GM10847 (cell line): ENCODE data around the gene NME3.

Experiments
- POLR2A ChIP-seq: IDR thresholded peaks from 2 replicates; pipeline ENCODE4 v1.6.1; 2011; ENCODE audit not compliant: insufficient read length; ENCODE audit errors: extremely low read depth

Gene NME3

DNA sequence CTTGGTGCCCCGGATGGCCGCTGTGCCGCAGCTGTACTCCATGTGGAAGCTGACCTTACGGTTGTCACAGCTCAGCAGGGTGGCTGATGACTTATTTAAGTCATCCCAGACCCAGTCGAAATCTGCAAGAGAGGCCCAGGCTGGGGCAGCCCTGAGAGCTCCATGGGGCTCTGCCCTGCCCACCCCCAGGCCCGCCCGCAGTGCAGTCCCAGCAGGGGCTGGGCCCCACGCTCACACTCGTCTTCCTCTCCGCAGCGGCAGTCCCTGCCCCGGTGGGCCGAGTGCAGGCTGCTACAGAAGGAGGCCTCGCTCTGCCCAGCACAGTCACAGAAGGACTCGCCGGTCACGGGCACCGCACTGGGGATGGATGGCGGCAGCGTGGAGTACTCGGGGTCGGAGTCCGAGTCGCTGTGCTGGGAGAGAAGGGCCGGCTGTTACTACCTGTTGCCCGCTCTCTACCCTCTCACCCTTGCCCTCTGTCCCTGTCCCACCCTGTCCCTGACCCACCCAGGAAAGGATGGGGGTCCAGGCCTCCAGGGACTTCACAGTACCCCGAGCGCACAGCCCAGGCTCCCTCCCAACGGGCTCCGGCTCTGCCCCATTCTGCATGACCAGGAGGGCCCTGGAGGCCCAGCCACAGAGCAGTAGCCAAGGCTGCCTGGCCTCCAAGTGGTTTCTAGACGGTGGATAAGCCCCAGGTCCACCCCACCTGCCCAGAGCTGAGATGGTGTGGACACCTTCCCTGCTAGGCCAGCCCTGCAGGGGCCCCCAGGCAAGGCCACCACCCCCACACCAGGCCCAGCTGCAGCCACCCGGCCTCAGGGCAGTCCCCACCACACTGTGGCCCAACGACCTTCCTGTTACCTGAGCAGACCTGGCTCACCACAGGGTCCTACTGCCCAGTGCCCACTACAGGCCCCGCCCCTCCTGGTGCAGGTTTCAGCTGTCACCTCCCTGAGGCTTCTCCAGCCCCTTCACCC, 7.1 kb upstream of the NME3 start:
- no peak for TF ChIP-seq POLR2A

DNA sequence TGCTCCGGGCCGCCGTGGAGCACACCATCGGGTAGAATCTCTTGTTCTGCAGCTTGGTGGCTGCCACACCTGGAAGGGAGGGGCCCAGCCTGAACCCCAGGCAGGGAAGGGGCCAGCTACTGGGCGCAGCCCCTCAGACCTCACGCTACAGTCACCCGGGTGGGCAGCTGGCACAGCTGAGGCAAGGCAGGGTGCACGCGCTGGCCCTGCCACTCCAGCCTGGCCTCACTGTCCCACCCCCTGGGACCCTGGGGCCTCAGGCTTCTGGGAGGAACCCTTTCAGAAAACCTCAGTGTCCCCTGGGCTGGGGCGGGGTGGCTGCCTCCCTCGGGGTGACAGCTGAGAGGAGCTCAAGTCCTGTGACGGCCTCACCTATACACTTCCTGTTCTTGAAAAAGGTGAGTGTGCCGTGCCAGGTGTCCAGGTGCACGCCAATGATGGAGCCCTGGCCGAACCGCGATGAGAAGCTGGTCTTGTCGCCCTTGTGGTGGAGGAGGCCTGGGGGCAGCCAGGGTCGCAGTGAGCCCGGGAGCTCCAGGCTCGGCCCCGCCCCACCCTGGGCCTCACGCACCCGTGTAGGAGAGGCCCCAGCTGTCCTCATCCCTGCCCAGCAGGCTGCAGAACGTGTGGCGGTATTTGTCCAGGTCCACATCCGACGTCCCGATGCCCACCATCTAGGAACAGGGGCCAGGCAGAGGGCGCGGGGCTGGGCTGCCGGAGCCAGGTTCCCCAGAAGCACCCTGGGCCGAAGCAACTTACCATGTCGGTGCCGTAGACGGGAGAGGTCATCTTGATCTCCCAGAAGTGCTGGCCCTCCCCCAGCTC, 6.2 kb upstream of the NME3 start:
- no peak for TF ChIP-seq POLR2A

DNA sequence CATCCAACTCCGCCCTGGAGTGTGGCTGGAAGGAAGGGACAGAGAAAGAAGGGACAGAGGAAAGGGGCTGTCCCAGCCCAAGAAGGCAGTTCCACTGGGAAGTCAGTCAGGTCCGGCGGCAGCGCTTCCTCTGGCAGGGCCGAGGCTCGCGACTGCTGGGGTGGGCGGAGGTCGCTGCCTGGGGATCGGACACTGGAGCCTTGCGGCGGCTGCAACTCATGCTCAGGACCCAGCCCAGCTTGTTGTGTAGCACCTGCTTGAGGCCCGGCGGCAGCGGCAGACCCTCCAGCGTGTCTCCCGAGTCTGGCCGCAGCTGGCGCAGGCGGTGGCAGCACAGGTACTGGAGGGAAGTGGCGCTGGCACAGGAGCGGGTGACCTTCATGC, 5.6 kb upstream of the NME3 start:
- TF ChIP-seq POLR2A, result no peak

DNA sequence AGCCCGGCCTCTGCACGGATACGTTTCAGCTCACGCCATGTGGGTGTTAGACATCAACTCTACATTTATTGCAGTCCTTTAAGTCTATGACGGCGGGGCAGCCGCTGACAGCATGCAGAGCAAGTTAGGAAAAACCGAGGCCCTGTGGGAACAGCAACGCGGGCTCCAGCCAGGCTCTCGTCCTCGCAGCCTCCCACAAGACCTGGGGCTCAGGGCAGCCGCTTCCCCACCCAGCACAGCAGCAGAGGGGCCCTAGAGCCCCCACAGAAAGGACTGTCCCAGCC, 5.3 kb upstream of the NME3 start:
- TF ChIP-seq POLR2A, result no peak

DNA sequence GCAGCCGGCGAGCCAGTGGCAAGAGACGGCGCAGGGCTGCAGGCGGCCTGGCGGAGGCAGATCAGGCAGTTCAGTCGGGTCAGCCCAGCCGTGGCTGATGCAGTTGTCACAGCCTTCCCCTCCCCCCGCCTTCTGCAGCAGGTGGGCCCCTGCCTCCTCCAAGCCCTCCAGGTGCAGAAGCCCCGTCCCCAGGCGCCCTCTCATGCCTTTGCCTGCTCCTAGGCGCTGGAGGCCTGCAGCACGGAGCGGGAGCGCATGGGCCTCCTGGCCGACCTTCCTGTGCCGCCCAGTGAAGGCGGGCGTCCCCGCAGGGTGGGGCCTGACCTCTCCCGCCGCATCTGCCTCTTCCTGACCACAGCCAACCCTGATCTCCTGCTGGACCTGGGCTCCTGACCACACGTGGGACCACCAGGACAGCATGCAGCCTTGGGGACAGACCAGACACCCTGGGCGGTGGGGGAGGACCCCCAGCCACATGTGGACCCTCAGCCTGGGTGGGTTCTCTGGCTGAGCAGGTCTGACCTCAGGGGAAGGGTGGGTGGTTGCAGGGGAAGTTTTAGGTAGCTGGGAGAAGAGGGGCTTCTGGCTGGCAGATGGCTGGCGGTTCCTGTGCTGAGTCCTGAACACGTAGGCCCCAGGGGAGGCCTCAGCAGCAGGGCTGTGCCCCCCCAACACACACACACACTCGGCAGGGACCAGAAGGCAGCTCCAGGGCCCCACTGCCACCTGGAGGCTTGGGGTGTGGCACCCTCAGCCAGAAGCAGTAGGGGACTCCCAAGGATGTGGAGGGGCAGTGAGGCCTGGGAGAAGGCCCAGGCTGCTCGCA, 4.7 kb upstream of the NME3 start:
- TF ChIP-seq POLR2A, result no peak

DNA sequence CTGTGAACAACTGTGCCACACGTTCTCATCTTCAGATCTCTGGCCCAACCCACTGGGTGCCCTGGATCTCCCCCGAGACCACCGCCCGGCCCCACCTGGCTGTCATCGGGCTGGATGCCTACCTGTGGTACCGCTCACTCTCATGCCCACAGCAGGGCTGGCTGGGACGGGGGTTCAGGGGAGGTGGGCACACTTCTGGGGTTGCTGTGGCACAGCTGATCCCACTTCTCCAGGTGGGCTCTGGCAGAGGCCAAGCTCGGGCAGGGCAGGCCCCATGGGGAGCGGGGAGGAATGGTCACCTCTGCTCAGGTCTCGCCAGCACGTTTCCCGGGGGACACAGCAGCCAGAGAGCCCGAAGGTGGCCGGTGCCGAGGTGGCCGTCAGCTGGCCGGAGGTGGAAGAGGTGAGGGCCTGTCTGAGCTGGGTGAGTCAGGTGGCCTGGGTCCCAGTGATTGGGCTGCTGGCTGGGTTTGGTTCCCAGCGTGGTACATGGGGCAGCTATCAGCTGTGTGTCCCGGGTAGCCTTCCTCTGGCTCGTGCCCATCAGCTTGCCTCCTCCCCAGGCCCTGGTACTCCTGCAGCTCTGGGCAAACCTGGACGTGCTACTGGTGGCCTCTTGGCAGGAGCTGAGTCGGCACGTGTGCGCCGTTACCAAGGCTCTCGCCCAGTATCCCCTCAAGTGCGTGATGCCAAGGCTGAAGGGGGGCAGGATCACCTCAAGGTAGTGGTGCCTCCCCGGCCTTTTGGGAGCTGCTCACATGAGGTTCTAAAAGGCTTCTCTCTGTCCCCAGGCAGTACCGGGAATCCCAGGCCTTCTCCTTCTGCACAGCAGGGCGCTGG, 3.9 kb upstream of the NME3 start:
- TF ChIP-seq POLR2A, result no peak

DNA sequence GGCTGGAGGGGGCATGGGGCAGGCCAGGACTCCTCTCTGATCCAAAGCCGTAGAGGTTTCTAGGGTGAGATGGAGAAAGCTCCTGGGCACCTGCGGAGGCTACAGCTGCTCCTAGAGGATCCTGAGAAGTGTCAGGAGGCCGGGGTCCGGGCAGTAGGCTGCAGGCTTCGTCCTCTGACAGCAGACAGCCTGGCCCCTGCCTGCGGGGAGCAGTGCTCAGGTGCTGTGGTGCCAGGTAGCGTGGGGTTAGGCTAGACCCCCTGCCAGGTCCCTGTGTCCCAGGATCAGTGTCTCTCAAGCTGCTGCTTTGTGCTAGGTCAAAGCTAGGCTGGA, 3.1 kb upstream of the NME3 start:
- TF ChIP-seq POLR2A, result no peak

DNA sequence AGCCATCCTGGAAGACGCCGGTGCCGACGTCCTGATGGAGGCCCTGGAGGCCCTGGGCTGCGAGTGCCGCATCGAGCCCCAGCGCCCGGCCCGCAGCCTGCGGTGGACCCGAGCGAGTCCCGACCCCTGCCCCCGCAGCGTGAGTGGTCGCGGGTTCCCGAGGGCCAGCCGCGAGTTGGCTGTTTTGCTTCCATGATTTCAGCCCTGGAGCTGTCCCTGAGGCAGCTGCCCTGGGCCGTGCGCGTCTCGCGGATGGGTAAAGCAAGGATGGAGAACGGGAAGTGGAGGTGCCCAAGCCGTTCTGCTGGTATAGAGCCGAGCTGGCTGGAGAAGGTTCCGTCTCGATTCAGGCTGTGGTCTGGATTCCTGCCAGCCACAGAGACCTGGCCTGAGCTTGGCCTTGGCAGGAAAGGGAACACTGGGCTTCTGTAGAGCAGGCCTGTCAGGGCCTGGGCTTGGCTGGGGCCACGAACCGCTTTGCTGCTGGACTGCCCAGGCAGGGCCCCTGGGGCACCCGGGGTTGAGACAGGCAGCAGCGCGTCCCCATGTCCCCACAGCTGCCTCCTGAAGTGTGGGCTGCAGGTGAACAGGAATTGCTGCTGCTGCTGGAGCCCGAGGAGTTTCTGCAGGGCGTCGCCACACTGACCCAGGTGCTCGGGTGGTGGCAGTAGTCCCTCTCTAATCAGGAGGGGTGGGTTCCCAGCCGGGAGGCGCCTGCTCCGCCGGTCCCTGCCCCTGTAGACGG, 2.5 kb upstream of the NME3 start:
- TF ChIP-seq POLR2A, result no peak

DNA sequence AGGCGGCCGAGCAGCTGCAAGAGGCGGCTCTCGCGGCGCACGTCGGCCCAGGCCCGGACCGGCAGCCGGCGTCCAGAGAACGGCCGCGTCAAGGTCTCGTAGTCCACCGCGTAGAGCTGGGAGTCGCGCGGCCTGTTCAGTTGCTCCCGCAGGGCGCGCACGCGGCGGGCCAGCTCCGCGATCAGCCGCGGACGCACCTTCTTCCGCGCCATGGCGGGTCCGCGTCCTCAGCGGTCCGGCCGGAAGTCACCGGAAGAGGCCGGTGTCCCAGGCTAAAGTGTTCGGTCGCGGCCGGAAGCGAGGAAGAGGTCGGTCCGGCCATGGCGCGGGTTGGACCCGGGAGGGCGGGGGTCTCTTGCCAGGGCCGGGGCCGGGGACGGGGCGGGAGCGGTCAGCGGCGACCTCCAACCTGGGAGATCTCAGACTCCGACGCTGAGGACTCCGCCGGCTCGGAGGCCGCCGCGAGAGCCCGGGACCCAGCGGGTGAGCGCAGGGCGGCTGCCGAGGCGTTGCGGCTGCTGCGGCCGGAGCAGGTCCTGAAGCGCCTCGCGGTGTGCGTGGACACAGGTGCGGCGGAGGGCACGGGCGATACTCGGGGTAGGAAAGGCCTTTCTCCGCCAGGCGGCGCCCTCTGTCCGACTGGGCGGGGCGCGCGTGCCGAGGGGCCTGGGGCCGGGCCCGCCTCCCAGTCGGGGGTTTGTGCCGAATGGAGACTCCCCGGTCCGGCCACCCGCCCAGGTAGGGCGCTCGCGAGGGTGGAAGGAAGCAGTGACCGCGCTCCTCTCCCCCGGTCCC, 1.8 kb upstream of the NME3 start, which contains the start of gene MRPS34:
TSS of gene MRPS34 (minus strand) at position 227 of the 795 bp plus-strand sequence. CDS start at position 212, 15 bp downstream.
- TF ChIP-seq POLR2A, result peak; percentile 88

DNA sequence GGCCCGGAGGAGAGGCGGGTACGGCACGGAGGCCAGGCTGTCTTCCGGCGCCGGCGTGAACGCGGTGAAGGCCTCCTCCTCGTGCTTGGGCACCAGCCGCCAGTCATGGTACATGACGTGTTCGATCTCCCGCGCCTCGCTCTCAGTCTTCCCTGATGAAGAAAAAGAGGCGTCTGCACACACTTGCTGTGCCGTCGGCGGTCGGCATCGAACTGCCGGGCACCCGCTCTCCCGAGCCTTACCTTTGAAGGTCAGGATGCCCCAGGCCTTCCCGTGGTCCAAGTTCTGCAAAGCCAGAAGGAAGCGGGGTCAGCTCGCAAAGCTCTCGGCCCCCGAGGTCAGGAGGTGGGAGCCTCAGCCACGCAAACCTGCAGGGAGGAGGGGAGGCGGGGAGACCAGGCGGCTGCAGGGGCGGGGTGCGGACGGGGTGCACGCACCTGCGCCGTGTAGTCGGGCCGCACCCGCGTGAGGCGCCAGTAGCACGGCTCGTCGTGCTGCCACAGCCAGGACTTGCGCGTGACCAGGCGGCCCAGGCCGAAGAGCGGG, 1.1 kb upstream of the NME3 start, which contains the start of gene EME2:
TSS of gene EME2 (plus strand) at position 449 of the 546 bp plus-strand sequence. CDS start 418 bp downstream, outside the sequence.
- TF ChIP-seq POLR2A, result no peak

DNA sequence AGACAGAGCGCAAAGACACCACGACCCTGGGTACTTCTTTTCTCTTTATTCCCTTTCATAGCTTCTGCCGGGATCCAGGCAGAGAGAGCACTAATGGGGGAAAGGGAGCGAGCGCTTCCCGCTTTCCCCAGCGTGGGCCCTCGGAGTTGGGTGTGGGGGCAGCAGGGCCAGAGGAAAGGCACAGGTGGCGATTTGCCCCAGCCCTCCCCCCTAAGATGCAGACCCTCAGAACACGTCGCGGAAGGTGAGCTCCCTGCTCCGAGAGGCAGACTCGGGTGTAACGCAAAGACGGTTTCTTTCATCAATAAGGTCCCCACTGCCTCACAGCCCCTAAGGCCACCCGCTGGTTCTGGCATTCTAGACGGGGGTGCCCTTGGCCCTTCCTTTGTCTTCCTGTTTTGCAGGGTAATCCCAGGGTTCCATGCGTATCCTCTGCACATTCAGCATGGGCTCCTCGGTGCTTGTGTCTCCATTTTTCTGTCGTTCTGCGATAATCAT, 570 bp upstream of the NME3 start:
- TF ChIP-seq POLR2A, result no peak

DNA sequence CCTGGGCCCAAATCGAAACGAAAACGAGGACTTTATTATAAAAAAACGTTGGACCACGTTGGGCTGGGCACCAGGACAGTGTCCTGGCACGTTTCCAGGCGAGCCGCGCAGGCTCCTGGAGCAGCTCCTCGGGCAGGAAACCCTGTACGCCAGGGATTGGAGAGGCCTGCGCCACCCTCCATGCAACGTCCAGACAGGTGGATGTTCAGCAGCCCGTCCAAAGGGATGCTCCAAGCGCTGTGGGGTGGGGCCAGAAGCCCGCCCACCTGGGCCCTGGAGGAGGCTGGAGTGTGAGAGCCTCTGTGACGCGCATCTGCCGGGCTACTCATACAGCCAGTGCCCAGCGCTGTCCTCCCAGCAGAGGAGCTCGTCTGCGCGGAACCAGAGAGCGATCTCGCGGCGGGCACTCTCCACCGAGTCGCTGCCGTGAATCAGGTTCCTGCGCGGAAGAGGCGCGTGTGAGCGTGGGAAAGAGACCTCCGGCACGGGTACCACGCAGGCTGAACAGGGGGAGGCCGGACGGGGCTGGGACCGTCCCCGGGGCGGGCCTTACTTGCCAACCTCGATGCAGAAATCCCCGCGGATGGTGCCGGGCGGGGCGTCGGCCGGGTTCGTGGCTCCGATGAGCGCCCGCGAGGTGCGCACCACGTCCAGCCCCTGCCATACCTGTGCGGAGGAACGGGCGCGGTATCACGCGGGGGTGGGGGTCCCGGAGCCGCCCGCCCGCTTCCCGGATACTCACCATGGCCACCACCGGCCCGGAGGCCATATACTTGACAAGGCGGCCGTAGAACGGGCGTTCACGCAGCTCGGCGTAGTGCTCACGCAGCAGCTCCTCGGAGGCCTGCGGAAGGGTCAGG, 785 bp downstream of the NME3 start:
- TF ChIP-seq POLR2A, result peak; percentile 11
